GM18508 (cell line): Measurements from ENCODE around the gene RETSAT.
A peak's percentile ranks its signal among the peaks of the same experiment; 100 is the strongest.

Experiments used
- ATAC-seq: cut with Tn5 transposase; IDR thresholded peaks from one replicate; pipeline ENCODE4 v1.9.1; 2021; ENCODE audit warnings: moderate number of reproducible peaks; ENCODE audit not compliant: insufficient read depth, unreplicated experiment

The RETSAT gene

GRCh38 chr2:85354286-85355072 is at the start of gene RETSAT, which contains the start of gene ELMOD3:
RETSAT (minus strand) TSS chr2:85354528; CDS start chr2:85354507, 21 bp downstream.
ELMOD3 (plus strand) TSS chr2:85354769; CDS start chr2:85357199, 2,430 bp downstream.
- ATAC-seq, result peak; percentile 88

- no peak for ATAC-seq
These were observed 47.5 kb upstream of the RETSAT start for GRCh38 chr2:85401844-85402243.

- no peak for ATAC-seq
These were observed 47.1 kb upstream of the RETSAT start for GRCh38 chr2:85401464-85401805.

- no peak for ATAC-seq
These were observed 46.5 kb upstream of the RETSAT start for GRCh38 chr2:85400541-85401463.

DNA sequence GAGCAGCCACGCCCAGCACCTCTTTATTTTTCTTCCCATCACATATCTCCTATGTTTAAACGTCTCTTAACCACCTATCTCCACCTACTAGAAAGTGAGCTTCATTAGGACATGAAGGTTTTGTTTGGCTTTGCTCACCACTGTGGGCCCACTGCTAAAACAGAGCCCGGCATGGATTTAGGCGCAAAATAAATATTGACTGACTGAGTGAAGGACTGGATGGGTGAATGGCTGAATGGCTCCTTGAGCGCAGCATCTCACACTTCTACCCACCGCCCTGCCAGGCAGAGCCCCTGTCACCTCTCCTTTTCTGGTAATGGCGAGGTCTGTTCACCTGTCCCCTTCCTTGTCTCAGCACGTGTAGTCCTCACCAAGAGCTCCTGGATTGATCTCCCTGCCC is 45.7 kb upstream of the RETSAT start:
- ATAC-seq, result no peak

GRCh38 chr2:85399183-85399455 is 44.8 kb upstream of the RETSAT start:
- no peak for ATAC-seq

DNA sequence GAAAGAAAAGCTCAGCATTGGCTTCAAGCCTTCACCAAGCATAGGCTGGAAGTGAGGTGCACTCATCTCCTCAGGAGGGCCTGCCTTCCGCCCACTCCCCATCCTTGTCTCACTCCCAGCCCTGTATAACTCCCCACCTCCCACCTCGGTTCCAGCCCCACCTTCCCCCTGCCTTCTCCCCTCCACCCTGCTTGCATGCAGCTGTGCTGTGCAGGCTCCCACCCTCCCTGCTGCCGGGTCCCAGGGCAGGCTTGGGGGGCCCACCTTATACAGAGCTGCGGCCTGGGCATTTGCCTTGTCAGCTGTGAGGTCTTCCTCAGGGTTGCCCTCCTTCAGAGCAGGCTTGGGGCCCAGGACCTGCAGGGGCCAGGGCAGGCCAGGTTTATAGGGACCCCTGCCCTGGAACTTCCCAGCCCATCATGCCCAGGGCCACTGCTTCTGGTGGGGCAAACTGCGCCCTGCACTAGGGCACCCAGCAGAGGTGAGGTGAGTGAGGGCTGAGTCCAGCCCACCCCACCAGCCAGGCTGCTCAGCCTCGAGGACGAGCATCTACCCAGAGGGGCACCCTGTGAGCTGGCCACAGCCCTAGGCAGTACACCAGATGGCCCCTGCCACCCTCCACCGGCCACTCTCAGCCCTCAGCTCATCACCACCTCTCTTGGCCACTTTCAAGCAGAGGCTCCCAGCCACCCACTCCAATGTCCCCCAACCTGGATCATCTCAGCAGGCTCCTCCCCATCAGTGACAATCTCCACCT is 44.3 kb upstream of the RETSAT start:
- ATAC-seq, result no peak

DNA sequence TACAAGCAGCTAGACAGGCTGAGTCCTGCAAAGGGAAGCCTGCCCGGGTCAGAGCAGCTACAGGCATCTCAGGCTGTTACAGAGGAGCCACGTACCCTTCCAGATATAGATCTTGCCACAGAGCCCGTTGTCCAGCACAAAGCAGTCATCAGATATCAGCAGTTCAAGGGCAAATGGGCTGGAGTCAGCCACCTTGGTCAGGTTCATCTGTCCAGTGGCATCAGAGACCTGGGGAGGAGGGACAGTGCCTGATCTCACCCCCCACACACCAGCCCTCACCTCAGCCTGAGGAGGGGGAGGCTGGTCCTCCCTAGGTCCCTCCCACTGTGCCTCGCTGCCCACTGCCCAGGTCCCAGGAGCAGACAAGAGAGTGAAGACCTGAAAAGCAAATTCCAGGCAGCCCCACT is 43.6 kb upstream of the RETSAT start:
- no peak for ATAC-seq

- ATAC-seq, result no peak
These were observed 42.5 kb upstream of the RETSAT start for GRCh38 chr2:85396531-85397470.

- no peak for ATAC-seq
These were observed 41.7 kb upstream of the RETSAT start for GRCh38 chr2:85395912-85396475.

GRCh38 chr2:85394976-85395375 is 40.6 kb upstream of the RETSAT start:
- ATAC-seq, result no peak

DNA sequence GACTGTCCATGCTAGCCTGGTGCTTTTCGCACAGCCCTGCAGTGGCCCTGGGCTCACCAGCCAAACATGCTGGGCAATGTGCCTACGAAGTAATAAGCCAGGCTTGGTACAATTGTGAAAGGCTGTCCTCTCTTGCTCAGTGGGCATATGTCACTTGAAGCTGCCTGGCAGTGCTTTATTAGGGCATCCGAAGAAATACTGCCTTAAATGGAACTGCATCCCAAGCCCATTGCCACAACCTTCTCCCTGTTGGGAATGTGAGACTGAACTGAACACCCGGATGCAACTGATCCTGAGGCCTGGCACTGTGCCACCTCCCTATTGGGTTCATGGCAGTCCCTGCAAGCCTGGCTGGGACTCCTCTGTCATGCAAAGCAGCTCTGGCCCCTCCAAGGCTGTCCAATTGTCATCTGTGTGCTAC is 39.9 kb upstream of the RETSAT start:
- ATAC-seq, result no peak

- ATAC-seq, result no peak
These were observed 39.5 kb upstream of the RETSAT start for GRCh38 chr2:85393836-85394235.

- ATAC-seq, result no peak
These were observed 36.8 kb upstream of the RETSAT start for GRCh38 chr2:85390941-85391669.

- no peak for ATAC-seq
These were observed 34.7 kb upstream of the RETSAT start for GRCh38 chr2:85388878-85389538.

GRCh38 chr2:85387754-85388153 is 33.4 kb upstream of the RETSAT start:
- no peak for ATAC-seq

DNA sequence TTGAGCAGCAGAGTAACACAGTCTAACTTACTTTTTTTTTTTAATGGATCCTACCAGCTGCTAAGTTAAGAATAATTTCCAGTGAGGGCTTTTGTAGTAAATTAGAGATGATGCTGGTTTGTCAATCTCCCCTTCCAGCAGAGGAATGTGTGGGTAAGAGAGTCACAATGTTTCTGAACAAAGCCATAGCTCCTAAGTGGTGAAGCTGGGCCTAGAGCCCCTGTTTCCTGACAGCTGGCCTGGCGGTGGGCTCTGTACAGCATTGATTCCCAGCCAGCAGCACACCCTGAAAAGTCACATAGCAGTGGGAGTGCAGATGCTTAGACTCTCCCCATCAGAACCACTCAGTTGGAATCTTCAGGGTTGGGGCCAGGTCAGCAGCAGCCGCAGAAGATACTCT is 31.4 kb upstream of the RETSAT start:
- no peak for ATAC-seq

GRCh38 chr2:85383850-85384249 is 29.5 kb upstream of the RETSAT start:
- ATAC-seq, result no peak
